Measurements from ENCODE around the gene SFRP5.
A peak's percentile ranks its signal among the peaks of the same experiment; 100 is the strongest.

Gene SFRP5

GRCh38 chr10:97752956-97753355, 18.8 kb downstream of the SFRP5 start:
- Histone ChIP-seq H3K27me3 (ENCODE audit: low read depth) (no peaks in the 10 kb centered on the region), H3K4me3 (no peak overlapping the region), H3K4me1 (no peaks in the 10 kb centered on the region), H3K36me3 (replicated peaks) (peaks cover 69% of the 10 kb centered on the region), H3K9me3 (no peaks in the 10 kb centered on the region)
- no peak for DNase-seq (ENCODE audit: low spot score in 2 of 2)
- in situ Hi-C loops (cut with MboI; ENCODE audit: low sequenced_read_pairs): no loop called here

GRCh38 chr10:97748116-97748515, 23.7 kb downstream of the SFRP5 start:
- no peaks in the 10 kb centered on the region for H3K9me3 ChIP-seq
- no peak overlapping the region for H3K4me3 ChIP-seq
- H3K27me3 ChIP-seq (ENCODE audit: low read depth): no peaks in the 10 kb centered on the region
- DNase-seq (ENCODE audit: low spot score in 2 of 2): no peak
- H3K4me1 ChIP-seq: no peaks in the 10 kb centered on the region
- H3K36me3 ChIP-seq (replicated peaks): peaks cover 59% of the 10 kb centered on the region
- in situ Hi-C loops (cut with MboI; ENCODE audit: low sequenced_read_pairs): no loop called here

DNA sequence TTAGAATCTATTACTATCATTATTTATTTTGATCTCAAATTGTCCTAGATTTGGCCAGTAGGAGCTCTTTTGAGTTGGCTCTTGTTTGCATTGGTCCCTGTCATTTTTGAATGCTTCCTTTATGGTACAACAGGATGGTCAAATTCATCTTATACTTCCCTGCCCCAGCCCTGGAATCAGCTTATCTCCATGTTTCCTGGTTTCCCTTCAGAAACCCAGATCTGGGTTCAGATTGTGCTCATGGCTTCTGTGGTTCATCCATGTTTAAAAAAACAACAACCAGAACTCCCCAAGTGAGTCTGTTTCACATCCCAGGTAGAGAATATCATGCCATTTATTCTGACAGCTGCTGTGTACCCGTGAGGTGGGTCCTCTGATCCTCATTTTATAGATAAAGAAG, 24.2 kb downstream of the SFRP5 start:
- Histone ChIP-seq H3K4me1 (no peaks in the 10 kb centered on the region), H3K36me3 (replicated peaks) (peaks cover 63% of the 10 kb centered on the region), H3K9me3 (no peaks in the 10 kb centered on the region), H3K27me3 (ENCODE audit: low read depth) (no peaks in the 10 kb centered on the region), H3K4me3 (no peak overlapping the region)
- DNase-seq (ENCODE audit: low spot score in 2 of 2): no peak
- in situ Hi-C loops (cut with MboI; ENCODE audit: low sequenced_read_pairs): no loop called here

GRCh38 chr10:97744405-97745035, 27.3 kb downstream of the SFRP5 start:
- peaks cover 6% of the 10 kb centered on the region for H3K4me1 ChIP-seq
- no peak overlapping the region for H3K4me3 ChIP-seq
- H3K27me3 ChIP-seq (ENCODE audit: low read depth): no peaks in the 10 kb centered on the region
- in situ Hi-C loops (cut with MboI; ENCODE audit: low sequenced_read_pairs): no loop called here
- H3K9me3 ChIP-seq: no peaks in the 10 kb centered on the region
- DNase-seq (ENCODE audit: low spot score in 2 of 2): no peak
- H3K36me3 ChIP-seq (replicated peaks): peaks cover 71% of the 10 kb centered on the region

DNA sequence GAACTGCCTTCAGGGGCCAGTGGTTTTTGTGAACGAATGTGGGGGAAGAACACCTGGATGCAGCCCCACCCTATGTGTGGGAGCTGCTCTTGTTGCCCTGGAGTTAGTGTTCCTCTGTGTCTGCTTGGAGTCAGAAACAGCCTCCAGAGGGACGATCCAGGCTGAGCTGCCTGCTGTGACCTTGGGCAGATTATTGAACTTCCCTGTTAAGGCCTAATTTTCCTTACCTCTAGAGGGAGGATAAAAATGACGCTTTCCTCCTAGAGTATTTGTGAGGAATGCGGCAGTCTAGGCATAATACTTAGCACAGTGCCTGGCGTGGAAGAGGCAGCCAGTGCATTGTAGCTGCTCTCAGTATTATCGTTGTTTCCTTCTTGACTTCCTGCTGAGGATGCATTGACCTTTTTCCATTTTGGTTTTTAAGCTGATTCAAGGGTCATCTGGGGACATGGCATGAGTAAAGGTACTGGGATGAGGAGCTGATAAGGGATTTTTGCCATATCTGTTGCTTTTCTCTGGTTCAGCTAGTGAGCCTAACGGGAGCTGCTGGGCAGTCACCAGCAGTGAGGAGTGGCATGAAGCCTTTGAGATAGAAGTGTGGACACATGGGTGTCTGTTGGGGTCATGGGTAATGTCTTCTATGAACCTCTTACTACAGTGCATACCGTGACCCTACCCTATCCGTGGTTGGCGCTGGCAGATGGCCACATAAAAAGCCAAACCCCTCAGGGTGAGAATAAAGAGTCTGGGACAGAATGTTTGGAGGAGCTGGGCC, 28.4 kb downstream of the SFRP5 start:
- DNase-seq (ENCODE audit: low spot score in 2 of 2): no peak
- peaks cover 68% of the 10 kb centered on the region for H3K36me3 ChIP-seq (replicated peaks)
- no peaks in the 10 kb centered on the region for H3K27me3 ChIP-seq (ENCODE audit: low read depth)
- in situ Hi-C loops (cut with MboI; ENCODE audit: low sequenced_read_pairs): no loop called here
- H3K4me3 ChIP-seq: no peak overlapping the region
- no peaks in the 10 kb centered on the region for H3K9me3 ChIP-seq
- peaks cover 6% of the 10 kb centered on the region for H3K4me1 ChIP-seq

- peaks cover 53% of the 10 kb centered on the region for H3K36me3 ChIP-seq (replicated peaks)
- no peak overlapping the region for H3K4me3 ChIP-seq
- in situ Hi-C loops (cut with MboI; ENCODE audit: low sequenced_read_pairs): no loop called here
- DNase-seq (ENCODE audit: low spot score in 2 of 2): peak; percentile 27 to 54
- H3K27me3 ChIP-seq (ENCODE audit: low read depth): no peaks in the 10 kb centered on the region
- no peaks in the 10 kb centered on the region for H3K9me3 ChIP-seq
- H3K4me1 ChIP-seq: peaks cover 6% of the 10 kb centered on the region
These were observed 31.2 kb downstream of the SFRP5 start for GRCh38 chr10:97740613-97741012.

DNA sequence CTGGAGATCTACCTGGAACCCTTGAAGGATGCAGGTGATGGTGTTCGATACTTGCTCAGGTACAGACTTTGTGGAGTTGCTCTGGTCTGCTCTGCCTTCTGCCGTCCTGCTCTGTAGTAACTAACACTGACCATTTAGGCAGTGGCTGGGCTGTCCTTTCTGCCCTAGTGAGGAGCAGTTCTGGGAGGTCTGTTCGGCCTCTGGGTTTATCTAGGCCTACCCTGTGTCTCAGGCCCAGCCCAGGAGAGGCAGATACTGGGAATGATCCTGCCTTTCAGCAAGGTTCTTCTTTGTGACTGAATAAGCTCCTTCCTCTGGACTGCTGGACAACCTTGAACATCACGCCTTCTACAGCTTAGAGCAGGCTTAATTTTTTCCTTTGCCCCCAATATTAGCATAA, 33.2 kb downstream of the SFRP5 start:
- no peaks in the 10 kb centered on the region for H3K27me3 ChIP-seq (ENCODE audit: low read depth)
- H3K4me1 ChIP-seq: peaks cover 6% of the 10 kb centered on the region
- in situ Hi-C loops (cut with MboI; ENCODE audit: low sequenced_read_pairs): no loop called here
- DNase-seq (ENCODE audit: low spot score in 2 of 2): no peak
- H3K9me3 ChIP-seq: no peaks in the 10 kb centered on the region
- H3K36me3 ChIP-seq (replicated peaks): peaks cover 38% of the 10 kb centered on the region
- H3K4me3 ChIP-seq: peak overlapping the region; percentile 96

GRCh38 chr10:97737770-97738265, 34.0 kb downstream of the SFRP5 start:
- in situ Hi-C loops (cut with MboI; ENCODE audit: low sequenced_read_pairs): no loop called here
- DNase-seq (ENCODE audit: low spot score in 2 of 2): no peak
- Histone ChIP-seq H3K36me3 (replicated peaks) (peaks cover 30% of the 10 kb centered on the region), H3K4me3 (peak overlapping the region; percentile 96), H3K27me3 (ENCODE audit: low read depth) (no peaks in the 10 kb centered on the region), H3K4me1 (peaks cover 6% of the 10 kb centered on the region), H3K9me3 (no peaks in the 10 kb centered on the region)

DNA sequence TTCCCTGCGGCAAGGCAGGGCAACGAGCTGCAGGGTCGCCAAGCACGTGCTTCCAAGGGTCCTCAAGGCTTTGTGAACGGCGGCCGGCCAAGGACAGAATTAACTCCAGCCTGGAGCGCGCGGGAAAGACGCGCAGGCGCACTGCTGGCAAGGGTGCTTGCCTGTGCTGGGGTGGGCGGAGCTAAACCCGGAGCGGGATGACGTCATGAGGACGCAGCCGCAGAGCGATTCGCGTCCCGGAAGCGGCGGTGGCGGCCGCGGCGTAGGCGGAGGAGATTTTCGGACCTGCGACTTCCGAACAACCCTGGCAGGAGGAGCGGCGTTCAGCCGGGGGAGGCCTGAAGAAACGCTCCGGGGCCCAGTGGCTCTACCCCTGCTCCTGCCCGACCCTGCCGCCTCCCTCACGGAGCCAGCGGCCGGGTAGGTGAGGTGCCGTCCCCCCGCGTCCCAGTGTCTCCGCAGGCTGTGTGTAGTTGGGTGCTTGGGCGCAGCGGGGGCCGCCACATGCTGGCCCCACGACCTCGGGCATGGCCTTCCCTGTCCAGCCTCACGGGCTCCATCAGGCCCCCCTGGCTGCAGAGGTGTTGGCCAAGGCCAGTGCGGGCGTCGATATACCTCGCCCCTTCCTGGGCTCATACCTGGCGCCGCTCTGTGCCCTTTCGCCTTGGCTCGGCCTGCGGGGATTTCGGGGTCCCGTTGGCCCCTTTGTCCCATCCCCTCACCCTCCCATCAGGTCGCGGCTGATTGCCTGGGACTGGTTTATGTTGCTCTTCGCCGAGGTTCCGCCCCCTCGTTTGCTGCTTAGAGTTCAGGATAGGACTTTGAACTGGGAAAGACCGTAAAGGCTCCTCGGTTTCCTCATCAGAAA, 34.7 kb downstream of the SFRP5 start, which contains the start of gene ZFYVE27:
Gene ZFYVE27, plus strand, starts transcription at position 227 of the 868 bp plus-strand sequence. CDS start 1,350 bp downstream, outside the sequence.
- Histone ChIP-seq H3K4me3 (peak within 1 kb of the TSS; percentile 96), H3K36me3 (replicated peaks) (peaks cover 24% of the 10 kb centered on the region), H3K4me1 (peaks cover 6% of the 10 kb centered on the region), H3K9me3 (no peaks in the 10 kb centered on the region), H3K27me3 (ENCODE audit: low read depth) (no peaks in the 10 kb centered on the region)
- peak; percentile 84 to 98 for DNase-seq (ENCODE audit: low spot score in 2 of 2)
- in situ Hi-C loops (cut with MboI; ENCODE audit: low sequenced_read_pairs): no loop called here

DNA sequence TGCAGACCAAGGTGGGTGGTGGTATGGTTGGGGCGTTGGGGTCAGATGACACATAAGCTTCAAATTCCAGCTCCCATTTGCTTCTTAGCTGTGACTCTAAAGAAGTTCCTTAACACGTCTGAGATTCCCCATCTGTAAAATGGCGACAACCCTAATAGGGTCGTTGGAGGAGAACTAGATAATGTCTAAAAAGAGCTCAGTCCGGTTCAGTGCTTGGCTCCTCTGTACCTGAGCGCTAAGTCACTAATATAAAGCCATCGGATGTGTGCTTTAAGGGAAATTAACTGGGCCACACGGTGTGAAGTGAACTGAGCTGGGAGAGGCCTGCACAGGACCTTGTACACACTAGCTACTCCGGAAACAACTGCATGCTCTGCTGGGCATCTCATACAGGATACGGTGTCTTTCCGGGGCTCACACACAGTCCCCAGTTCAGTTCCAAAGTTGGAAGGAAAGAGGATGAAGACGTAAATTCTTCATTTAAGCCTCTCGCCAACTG, 35.3 kb downstream of the SFRP5 start:
- in situ Hi-C loops (cut with MboI; ENCODE audit: low sequenced_read_pairs): no loop called here
- Histone ChIP-seq H3K4me1 (peaks cover 6% of the 10 kb centered on the region), H3K36me3 (replicated peaks) (peaks cover 20% of the 10 kb centered on the region), H3K27me3 (ENCODE audit: low read depth) (no peaks in the 10 kb centered on the region), H3K4me3 (no peak overlapping the region), H3K9me3 (no peaks in the 10 kb centered on the region)
- DNase-seq (ENCODE audit: low spot score in 2 of 2): no peak

DNA sequence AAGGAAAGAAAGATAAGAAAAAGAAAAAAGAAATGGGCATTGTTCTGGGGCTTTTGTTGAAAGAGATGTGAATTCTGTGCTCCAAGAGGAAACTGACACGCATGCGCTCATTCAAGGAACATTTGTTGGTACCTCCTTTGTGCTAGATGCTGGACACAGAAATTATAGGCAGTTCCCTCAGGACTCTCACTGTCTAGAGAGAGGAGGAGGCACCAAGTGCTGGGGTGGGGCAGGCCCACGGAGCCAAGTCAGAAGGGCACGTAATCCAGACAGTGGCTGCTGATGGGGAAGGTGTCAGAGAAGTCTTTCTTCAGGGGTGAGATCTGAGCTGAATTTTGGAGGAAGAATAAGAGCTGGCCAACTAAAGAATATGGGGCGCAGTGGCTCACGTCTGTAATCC, 37.8 kb downstream of the SFRP5 start:
- in situ Hi-C loops (cut with MboI; ENCODE audit: low sequenced_read_pairs): loop anchor here (5.0 kb wide), 1 partner anchor 57 kb away; no protein-coding TSS in a partner anchor
- H3K27me3 ChIP-seq (ENCODE audit: low read depth): no peaks in the 10 kb centered on the region
- H3K9me3 ChIP-seq: no peaks in the 10 kb centered on the region
- no peak overlapping the region for H3K4me3 ChIP-seq
- DNase-seq (ENCODE audit: low spot score in 2 of 2): no peak
- 0 out of 2 replicates have a peak, but pooled peaks cover 4% of the 10 kb centered on the region for H3K36me3 ChIP-seq (replicated peaks)
- no peaks in the 10 kb centered on the region for H3K4me1 ChIP-seq

DNA sequence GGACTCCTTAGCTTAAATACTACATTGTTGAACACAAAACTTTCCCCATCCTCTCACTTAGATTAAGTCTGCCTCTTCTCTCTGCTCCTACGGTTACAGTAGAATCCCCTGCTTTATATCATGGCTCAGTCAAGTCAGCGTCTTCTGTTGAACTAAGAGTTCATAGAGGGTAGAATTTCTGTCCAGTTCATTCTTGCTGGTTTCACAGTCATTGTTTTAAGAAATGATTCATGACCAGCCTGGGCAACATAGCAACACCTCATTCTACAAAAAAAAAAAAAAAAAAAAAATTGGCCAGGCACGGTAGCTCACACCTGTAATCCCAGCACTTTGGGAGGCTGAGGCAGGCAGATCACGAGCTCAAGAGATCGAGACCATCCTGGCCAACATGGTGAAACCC, 38.5 kb downstream of the SFRP5 start:
- Histone ChIP-seq H3K27me3 (ENCODE audit: low read depth) (no peaks in the 10 kb centered on the region), H3K36me3 (replicated peaks) (no peaks in the 10 kb centered on the region), H3K4me1 (no peaks in the 10 kb centered on the region), H3K4me3 (no peak overlapping the region), H3K9me3 (no peaks in the 10 kb centered on the region)
- in situ Hi-C loops (cut with MboI; ENCODE audit: low sequenced_read_pairs): loop anchor here (5.0 kb wide), 1 partner anchor 56 kb away; no protein-coding TSS in a partner anchor
- DNase-seq (ENCODE audit: low spot score in 2 of 2): no peak

GRCh38 chr10:97732052-97732359, 39.8 kb downstream of the SFRP5 start:
- Histone ChIP-seq H3K4me1 (no peaks in the 10 kb centered on the region), H3K4me3 (no peak overlapping the region), H3K36me3 (replicated peaks) (no peaks in the 10 kb centered on the region), H3K27me3 (ENCODE audit: low read depth) (no peaks in the 10 kb centered on the region), H3K9me3 (no peaks in the 10 kb centered on the region)
- in situ Hi-C loops (cut with MboI; ENCODE audit: low sequenced_read_pairs): loop anchor here (5.0 kb wide), 1 partner anchor 55 kb away; no protein-coding TSS in a partner anchor
- DNase-seq (ENCODE audit: low spot score in 2 of 2): no peak

Data from HAP-1 (cell line).